GM23338 (cell line): ENCODE data around the gene MYL1. TPM values are rescaled to one million over a fixed set of nuclear protein-coding genes. Genes with fewer than 3 reads are reported as not detected.

Experiments
- ATAC-seq: fragments of 200-7000 bp; cut with Tn5 transposase; 3 replicates; pipeline ENCODE4 v1.9.1; 2020
- DNase-seq: peaks from one replicate; pipeline ENCODE4 v3.0.0-alpha.2; 2015; ENCODE audit warnings: low spot score
- H2AFZ ChIP-seq: fragments of 200-600 bp; sonication (generic); 2 replicates; pipeline ENCODE4 v1.8.0; 2016; ENCODE audit warnings: antibody characterized with exemption, mild to moderate bottlenecking, moderate library complexity
- H3F3A ChIP-seq: fragments of 200-600 bp; sonication (generic); replicated peaks from 2 replicates; pipeline ENCODE4 v1.8.0; 2017; ENCODE audit warnings: antibody characterized with exemption, mixed run types, low read depth
- H3K27ac ChIP-seq: fragments of 200-600 bp; sonication (generic); 2 replicates; pipeline ENCODE4 v1.6.1; 2016; ENCODE audit warnings: low read depth
- H3K27me3 ChIP-seq: fragments of 200-600 bp; sonication (generic); 2 replicates; pipeline ENCODE4 v1.8.0; 2016; ENCODE audit warnings: mild to moderate bottlenecking, mixed run types, moderate library complexity; ENCODE audit not compliant: insufficient read depth
- H3K36me3 ChIP-seq: fragments of 200-600 bp; sonication (generic); 2 replicates; pipeline ENCODE4 v1.8.0; 2016; ENCODE audit warnings: mild to moderate bottlenecking; ENCODE audit not compliant: insufficient read depth
- H3K4me1 ChIP-seq: fragments of 200-600 bp; sonication (generic); 2 replicates; pipeline ENCODE4 v1.8.0; 2016; ENCODE audit warnings: mild to moderate bottlenecking, moderate library complexity; ENCODE audit not compliant: insufficient read depth
- H3K4me2 ChIP-seq: fragments of 200-600 bp; sonication (generic); 2 replicates; pipeline ENCODE4 v1.7.1; 2017; ENCODE audit warnings: mixed run types
- H3K4me3 ChIP-seq: fragments of 200-600 bp; sonication (generic); 2 replicates; pipeline ENCODE4 v1.6.1; 2016; ENCODE audit warnings: mixed run types
- H3K79me2 ChIP-seq: fragments of 200-600 bp; sonication (generic); replicated peaks from 2 replicates; pipeline ENCODE4 v1.8.0; 2017; ENCODE audit warnings: mild to moderate bottlenecking; ENCODE audit not compliant: insufficient read depth
- H3K9me2 ChIP-seq: fragments of 200-600 bp; sonication (generic); 2 replicates; pipeline ENCODE4 v1.8.0; 2017; ENCODE audit not compliant: insufficient read depth
- H4K20me1 ChIP-seq: fragments of 200-600 bp; sonication (generic); replicated peaks from 2 replicates; pipeline ENCODE4 v1.8.0; 2017; ENCODE audit warnings: mild to moderate bottlenecking; ENCODE audit not compliant: insufficient read depth
- H3K27ac Mint-ChIP-seq: 2 replicates; pipeline ENCODE4 v1.8.0; 2020; ENCODE audit warnings: inconsistent platforms, mild to moderate bottlenecking, moderate library complexity, mixed read lengths
- H3K27me3 Mint-ChIP-seq: 3 replicates; pipeline ENCODE4 v1.8.0; 2022; ENCODE audit warnings: low read depth, mild to moderate bottlenecking, moderate library complexity, mixed read lengths, inconsistent platforms; ENCODE audit not compliant: insufficient read depth, poor library complexity
- H3K36me3 Mint-ChIP-seq: 3 replicates; pipeline ENCODE4 v1.8.0; 2021; ENCODE audit warnings: low read depth, mild to moderate bottlenecking, inconsistent platforms, moderate library complexity, mixed read lengths
- H3K4me1 Mint-ChIP-seq: 3 replicates; pipeline ENCODE4 v1.8.0; 2020; ENCODE audit warnings: mild to moderate bottlenecking, inconsistent platforms, mixed read lengths
- H3K4me3 Mint-ChIP-seq: 3 replicates; pipeline ENCODE4 v1.8.0; 2021; ENCODE audit warnings: moderate library complexity, mild to moderate bottlenecking, inconsistent platforms, mixed read lengths
- H3K9me3 Mint-ChIP-seq: 3 replicates; pipeline ENCODE4 v1.8.0; 2020; ENCODE audit warnings: moderate library complexity, mild to moderate bottlenecking, inconsistent platforms, mixed read lengths
- CTCF ChIP-seq, 2 experiments: fragments of 200-600 bp in 1 of 2; sonication (generic) in 1 of 2; conservative IDR thresholded peaks; 2 replicates each; pipeline versions ENCODE4 v1.5.1 to v1.6.1; 2016 to 2017; ENCODE audit warnings: antibody characterized with exemption in 2 of 2, low read depth in 2 of 2, mild to moderate bottlenecking in 2 of 2, moderate library complexity in 1 of 2
- EZH2 ChIP-seq: fragments of 200-600 bp; sonication (generic); IDR thresholded peaks from one replicate; pipeline ENCODE4 v1.8.0; 2017; ENCODE audit warnings: antibody characterized with exemption, mild to moderate bottlenecking, low read depth; ENCODE audit not compliant: unreplicated experiment
- EZH2phosphoT487 ChIP-seq: fragments of 200-600 bp; sonication (generic); IDR thresholded peaks from one replicate; pipeline ENCODE4 v1.8.1; 2018; ENCODE audit warnings: antibody characterized with exemption; ENCODE audit not compliant: unreplicated experiment
- JUNB ChIP-seq: IDR thresholded peaks from one replicate; pipeline ENCODE4 v1.6.1; 2016; ENCODE audit warnings: antibody characterized with exemption; ENCODE audit not compliant: unreplicated experiment
- NANOG ChIP-seq: IDR thresholded peaks from 2 replicates; pipeline ENCODE4 v1.6.1; 2016; ENCODE audit warnings: antibody characterized with exemption, borderline replicate concordance
- REST ChIP-seq: IDR thresholded peaks from one replicate; pipeline ENCODE4 v1.6.1; 2018; ENCODE audit warnings: antibody characterized with exemption; ENCODE audit not compliant: unreplicated experiment
- STAT1 ChIP-seq: IDR thresholded peaks from one replicate; pipeline ENCODE4 v1.6.1; 2016; ENCODE audit warnings: antibody characterized with exemption; ENCODE audit not compliant: unreplicated experiment
- ZNF114 ChIP-seq: fragments of 250-450 bp; sonication (Bioruptor Pico); IDR thresholded peaks from 2 replicates; pipeline ENCODE4 v1.5.0; 2020; ENCODE audit warnings: mild to moderate bottlenecking, moderate library complexity
- ZNF331 ChIP-seq: fragments of 250-450 bp; sonication (Bioruptor Pico); IDR thresholded peaks from 2 replicates; pipeline ENCODE4 v1.5.0; 2020; ENCODE audit warnings: low read depth, mild to moderate bottlenecking, moderate library complexity
- polyA plus RNA-seq: library from polyadenylated mRNA; unstranded; fragments of >200 nt; fragmentation: Nextera tagmentation; extraction: Ambion mirVana; gene quantifications from 2 replicates; pipeline ENCODE4 v1.2.1, GENCODE V29; 2016
- total RNA-seq: library from RNA; depleted of rRNA; stranded (reverse); fragments of >200 nt; shearing (Covaris generic); gene quantifications from 2 replicates; pipeline ENCODE4 v1.2.3, GENCODE V29; 2014
- TF ChIP-seq, protein P1 (sequence below): IDR thresholded peaks from 2 replicates; pipeline ENCODE4 v1.6.1; 2016; ENCODE audit warnings: antibody characterized with exemption

Gene MYL1
- total and polyA plus RNA-seq, 2 experiments from 2014 or later: not detected

- Histone ChIP-seq H2AFZ (no peak overlapping the region), H3K9me2 (no peaks in the 10 kb centered on the region), H3K4me1 (0 out of 2 replicates have a peak, but pooled peaks cover 5% of the 10 kb centered on the region), H3K36me3 (no peaks in the 10 kb centered on the region), H4K20me1 (no peaks in the 10 kb centered on the region), H3K4me2 (peak overlapping the region; percentile 14; the same call in 1 of the 2 replicates), H3K27ac (no peak overlapping the region), H3F3A (no peaks in the 10 kb centered on the region), H3K79me2 (no peaks in the 10 kb centered on the region), H3K4me3 (no peak overlapping the region), H3K27me3 (no peaks in the 10 kb centered on the region)
- no peak for DNase-seq
- no peaks in the 10 kb centered on the region for H3K27me3 Mint-ChIP-seq
- H3K4me1 Mint-ChIP-seq: peaks cover 9% of the 10 kb centered on the region
- no peak for ATAC-seq
- no peaks in the 10 kb centered on the region for H3K9me3 Mint-ChIP-seq
- H3K4me3 Mint-ChIP-seq: no peak overlapping the region
- H3K27ac Mint-ChIP-seq: no peak overlapping the region
- TF ChIP-seq JUNB (no peak), ZNF331 (CRISPR knock-in tag) (no peak), STAT1 (no peak), NANOG (no peak), CTCF (conservative IDR thresholded peaks at IDR 0.05; ENCODE audit: low read depth in 2 of 2) (no peak), ZNF114 (CRISPR knock-in tag) (no peak), EZH2phosphoT487 (no peak), REST (no peak), EZH2 (no peak)
- TF ChIP-seq, protein P1, sequence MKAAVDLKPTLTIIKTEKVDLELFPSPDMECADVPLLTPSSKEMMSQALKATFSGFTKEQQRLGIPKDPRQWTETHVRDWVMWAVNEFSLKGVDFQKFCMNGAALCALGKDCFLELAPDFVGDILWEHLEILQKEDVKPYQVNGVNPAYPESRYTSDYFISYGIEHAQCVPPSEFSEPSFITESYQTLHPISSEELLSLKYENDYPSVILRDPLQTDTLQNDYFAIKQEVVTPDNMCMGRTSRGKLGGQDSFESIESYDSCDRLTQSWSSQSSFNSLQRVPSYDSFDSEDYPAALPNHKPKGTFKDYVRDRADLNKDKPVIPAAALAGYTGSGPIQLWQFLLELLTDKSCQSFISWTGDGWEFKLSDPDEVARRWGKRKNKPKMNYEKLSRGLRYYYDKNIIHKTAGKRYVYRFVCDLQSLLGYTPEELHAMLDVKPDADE: no peak
- H3K36me3 Mint-ChIP-seq: no peaks in the 10 kb centered on the region
Measured at GRCh38 chr2:210309548-210310233, 5.3 kb downstream of the MYL1 start.
